ENCODE results near the gene ZHX3.

ZHX3 gene

GRCh38 chr20:41352106-41352505, 34.6 kb upstream of the ZHX3 start:
- 80 to 83% methylated on average over 2 to 4 of the region's 4 CpGs for WGBS, 2 experiments (ENCODE audit: insufficient coverage in 2 of 2)

GRCh38 chr20:41350408-41350962, 33.0 kb upstream of the ZHX3 start:
- H3K36me3 ChIP-seq (ENCODE audit: control insufficient read depth, insufficient read depth, low read length): no peaks in the 10 kb centered on the region
- WGBS, 2 experiments (ENCODE audit: insufficient coverage in 2 of 2): 95 to 97% methylated on average over 7 of the region's 7 CpGs

More at GRCh38 chr20:41352106-41352505, 34.6 kb upstream of the ZHX3 start:
- H3K4me3 ChIP-seq (ENCODE audit: extremely low read depth, insufficient read depth, low read length, poor library complexity, severe bottlenecking): no peak overlapping the region
- no peaks in the 10 kb centered on the region for H3K4me1 ChIP-seq (ENCODE audit: control insufficient read depth, insufficient read depth, low read length, poor library complexity, severe bottlenecking)
- H3K9me3 ChIP-seq (ENCODE audit: control insufficient read depth, low read length): no peaks in the 10 kb centered on the region
- H3K36me3 ChIP-seq (ENCODE audit: control insufficient read depth, insufficient read depth, low read length): no peaks in the 10 kb centered on the region
- no peak overlapping the region for H3K27ac ChIP-seq (ENCODE audit: low read depth, low read length, severe bottlenecking)

GRCh38 chr20:41349943-41350342, 32.4 kb upstream of the ZHX3 start:
- H3K4me1 ChIP-seq (ENCODE audit: control insufficient read depth, insufficient read depth, low read length, poor library complexity, severe bottlenecking): no peaks in the 10 kb centered on the region
- no peaks in the 10 kb centered on the region for H3K36me3 ChIP-seq (ENCODE audit: control insufficient read depth, insufficient read depth, low read length)
- H3K27ac ChIP-seq (ENCODE audit: low read depth, low read length, severe bottlenecking): no peak overlapping the region
- no peak overlapping the region for H3K4me3 ChIP-seq (ENCODE audit: extremely low read depth, insufficient read depth, low read length, poor library complexity, severe bottlenecking)
- no peaks in the 10 kb centered on the region for H3K9me3 ChIP-seq (ENCODE audit: control insufficient read depth, low read length)
- WGBS, 2 experiments (ENCODE audit: insufficient coverage in 2 of 2): 92 to 97% methylated on average over 6 of the region's 7 CpGs

More at GRCh38 chr20:41350408-41350962, 33.0 kb upstream of the ZHX3 start:
- no peak overlapping the region for H3K27ac ChIP-seq (ENCODE audit: low read depth, low read length, severe bottlenecking)
- H3K4me3 ChIP-seq (ENCODE audit: extremely low read depth, insufficient read depth, low read length, poor library complexity, severe bottlenecking): no peak overlapping the region
- no peaks in the 10 kb centered on the region for H3K9me3 ChIP-seq (ENCODE audit: control insufficient read depth, low read length)
- H3K4me1 ChIP-seq (ENCODE audit: control insufficient read depth, insufficient read depth, low read length, poor library complexity, severe bottlenecking): no peaks in the 10 kb centered on the region

GRCh38 chr20:41349266-41349665, 31.7 kb upstream of the ZHX3 start:
- H3K27ac ChIP-seq (ENCODE audit: low read depth, low read length, severe bottlenecking): no peak overlapping the region
- WGBS, 2 experiments (ENCODE audit: insufficient coverage in 2 of 2): no CpG with 5 or more reads among the region's 2 CpGs

GRCh38 chr20:41348430-41349172, 31.1 kb upstream of the ZHX3 start:
- H3K4me3 ChIP-seq (ENCODE audit: extremely low read depth, insufficient read depth, low read length, poor library complexity, severe bottlenecking): no peak overlapping the region
- H3K27ac ChIP-seq (ENCODE audit: low read depth, low read length, severe bottlenecking): no peak overlapping the region
- no peaks in the 10 kb centered on the region for H3K4me1 ChIP-seq (ENCODE audit: control insufficient read depth, insufficient read depth, low read length, poor library complexity, severe bottlenecking)
- no peaks in the 10 kb centered on the region for H3K9me3 ChIP-seq (ENCODE audit: control insufficient read depth, low read length)
- no peaks in the 10 kb centered on the region for H3K36me3 ChIP-seq (ENCODE audit: control insufficient read depth, insufficient read depth, low read length)
- WGBS, 2 experiments (ENCODE audit: insufficient coverage in 2 of 2): 90 to 96% methylated on average over 13 of the region's 13 CpGs

More at GRCh38 chr20:41349266-41349665, 31.7 kb upstream of the ZHX3 start:
- Histone ChIP-seq H3K9me3 (ENCODE audit: control insufficient read depth, low read length) (no peaks in the 10 kb centered on the region), H3K36me3 (ENCODE audit: control insufficient read depth, insufficient read depth, low read length) (no peaks in the 10 kb centered on the region), H3K4me1 (ENCODE audit: control insufficient read depth, insufficient read depth, low read length, poor library complexity, severe bottlenecking) (no peaks in the 10 kb centered on the region), H3K4me3 (ENCODE audit: extremely low read depth, insufficient read depth, low read length, poor library complexity, severe bottlenecking) (no peak overlapping the region)

GRCh38 chr20:41347523-41348429, 30.2 kb upstream of the ZHX3 start:
- no peaks in the 10 kb centered on the region for H3K4me1 ChIP-seq (ENCODE audit: control insufficient read depth, insufficient read depth, low read length, poor library complexity, severe bottlenecking)
- H3K36me3 ChIP-seq (ENCODE audit: control insufficient read depth, insufficient read depth, low read length): no peaks in the 10 kb centered on the region
- no peak overlapping the region for H3K4me3 ChIP-seq (ENCODE audit: extremely low read depth, insufficient read depth, low read length, poor library complexity, severe bottlenecking)
- 91 to 95% methylated on average over 10 to 11 of the region's 13 CpGs for WGBS, 2 experiments (ENCODE audit: insufficient coverage in 2 of 2)
- no peak overlapping the region for H3K27ac ChIP-seq (ENCODE audit: low read depth, low read length, severe bottlenecking)
- H3K9me3 ChIP-seq (ENCODE audit: control insufficient read depth, low read length): no peaks in the 10 kb centered on the region

- Histone ChIP-seq H3K36me3 (ENCODE audit: control insufficient read depth, insufficient read depth, low read length) (no peaks in the 10 kb centered on the region), H3K4me3 (ENCODE audit: extremely low read depth, insufficient read depth, low read length, poor library complexity, severe bottlenecking) (no peak overlapping the region), H3K9me3 (ENCODE audit: control insufficient read depth, low read length) (no peaks in the 10 kb centered on the region), H3K27ac (ENCODE audit: low read depth, low read length, severe bottlenecking) (no peak overlapping the region), H3K4me1 (ENCODE audit: control insufficient read depth, insufficient read depth, low read length, poor library complexity, severe bottlenecking) (peaks cover 5% of the 10 kb centered on the region)
- WGBS, 2 experiments (ENCODE audit: insufficient coverage in 2 of 2): 92 to 94% methylated on average over 17 of the region's 17 CpGs
Observed at GRCh38 chr20:41345729-41346067, 28.2 kb upstream of the ZHX3 start.

- 95 to 96% methylated on average over 9 to 10 of the region's 11 CpGs for WGBS, 2 experiments (ENCODE audit: insufficient coverage in 2 of 2)
- Histone ChIP-seq H3K9me3 (ENCODE audit: control insufficient read depth, low read length) (no peaks in the 10 kb centered on the region), H3K4me1 (ENCODE audit: control insufficient read depth, insufficient read depth, low read length, poor library complexity, severe bottlenecking) (peaks cover 5% of the 10 kb centered on the region), H3K36me3 (ENCODE audit: control insufficient read depth, insufficient read depth, low read length) (no peaks in the 10 kb centered on the region), H3K4me3 (ENCODE audit: extremely low read depth, insufficient read depth, low read length, poor library complexity, severe bottlenecking) (no peak overlapping the region), H3K27ac (ENCODE audit: low read depth, low read length, severe bottlenecking) (no peak overlapping the region)
Observed at GRCh38 chr20:41344938-41345728, 27.6 kb upstream of the ZHX3 start.

- no peak overlapping the region for H3K27ac ChIP-seq (ENCODE audit: low read depth, low read length, severe bottlenecking)
- WGBS, 2 experiments (ENCODE audit: insufficient coverage in 2 of 2): 83 to 90% methylated on average over 3 to 4 of the region's 4 CpGs
- H3K4me3 ChIP-seq (ENCODE audit: extremely low read depth, insufficient read depth, low read length, poor library complexity, severe bottlenecking): no peak overlapping the region
- H3K4me1 ChIP-seq (ENCODE audit: control insufficient read depth, insufficient read depth, low read length, poor library complexity, severe bottlenecking): peaks cover 11% of the 10 kb centered on the region
- H3K36me3 ChIP-seq (ENCODE audit: control insufficient read depth, insufficient read depth, low read length): no peaks in the 10 kb centered on the region
- no peaks in the 10 kb centered on the region for H3K9me3 ChIP-seq (ENCODE audit: control insufficient read depth, low read length)
Observed at GRCh38 chr20:41344477-41344876, 26.9 kb upstream of the ZHX3 start.

Measured in mesodermal cell (in vitro differentiated cells).